GM19463 (cell line): Measurements from ENCODE around the gene MCOLN2.
"Not testable (repeated sequence)": the region's sequence is repeated elsewhere in the genome, so short reads cannot be mapped to it uniquely, and the experiment has no call there.

Experiments
- ATAC-seq: cut with Tn5 transposase; IDR thresholded peaks from one replicate; pipeline ENCODE4 v1.9.1; 2021; ENCODE audit warnings: mild to moderate bottlenecking, moderate library complexity; ENCODE audit not compliant: unreplicated experiment

MCOLN2 gene

DNA sequence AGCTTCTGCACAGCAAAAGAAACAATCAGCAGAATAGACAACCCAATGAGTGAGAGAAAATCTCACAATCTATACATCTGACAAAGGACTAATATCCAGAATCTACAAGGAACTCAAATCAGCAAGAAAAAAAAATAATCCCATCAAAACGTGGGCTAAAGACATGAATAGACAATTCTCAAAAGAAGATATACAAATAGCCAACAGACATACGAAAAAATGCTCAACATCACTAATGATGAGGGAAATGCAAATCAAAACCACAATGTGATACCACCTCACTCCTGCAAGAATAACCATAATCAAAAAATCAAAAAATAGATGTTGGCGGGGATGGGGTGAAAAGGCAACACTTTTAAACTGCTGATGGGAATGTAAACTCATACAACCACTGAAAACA is 10.4 kb downstream of the MCOLN2 start:
- not testable (repeated sequence) for ATAC-seq

DNA sequence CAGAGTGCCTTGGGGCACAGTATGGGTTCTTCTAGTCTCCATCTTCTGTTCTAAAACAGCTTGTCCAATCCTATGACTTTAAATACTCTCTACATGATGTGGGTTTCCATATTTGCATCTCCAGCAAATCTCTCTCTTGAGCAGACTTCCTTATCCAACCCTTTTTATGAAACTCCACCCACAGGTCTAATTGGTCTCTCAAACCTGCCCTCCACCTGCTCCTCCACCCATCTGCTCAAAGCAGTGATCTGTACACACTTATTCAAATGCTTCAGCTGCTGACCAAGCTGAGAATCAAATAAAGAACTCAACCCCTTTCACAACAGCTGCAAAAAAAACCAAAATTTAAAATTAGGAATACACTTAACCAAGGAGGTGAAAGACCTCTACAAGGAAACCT is 11.5 kb downstream of the MCOLN2 start:
- no peak for ATAC-seq

DNA sequence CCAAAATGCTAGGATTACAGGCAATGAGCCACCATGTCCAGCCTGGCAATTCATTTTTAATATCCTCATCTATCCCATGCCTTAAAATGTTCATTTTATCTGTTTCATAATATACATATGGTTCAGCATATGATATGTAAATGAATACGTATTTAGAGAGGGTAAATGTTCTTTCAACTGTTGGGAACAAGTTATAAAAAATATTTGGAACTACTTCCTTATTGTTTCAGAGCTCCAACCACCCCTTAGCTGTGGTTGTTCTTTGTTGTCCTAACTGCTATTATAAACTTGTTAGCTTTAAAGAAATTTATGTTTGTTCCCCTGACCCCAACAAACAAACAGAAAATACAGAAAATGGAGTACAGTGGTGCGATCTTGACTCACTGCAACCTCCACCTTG is 14.5 kb downstream of the MCOLN2 start:
- ATAC-seq = no peak

DNA sequence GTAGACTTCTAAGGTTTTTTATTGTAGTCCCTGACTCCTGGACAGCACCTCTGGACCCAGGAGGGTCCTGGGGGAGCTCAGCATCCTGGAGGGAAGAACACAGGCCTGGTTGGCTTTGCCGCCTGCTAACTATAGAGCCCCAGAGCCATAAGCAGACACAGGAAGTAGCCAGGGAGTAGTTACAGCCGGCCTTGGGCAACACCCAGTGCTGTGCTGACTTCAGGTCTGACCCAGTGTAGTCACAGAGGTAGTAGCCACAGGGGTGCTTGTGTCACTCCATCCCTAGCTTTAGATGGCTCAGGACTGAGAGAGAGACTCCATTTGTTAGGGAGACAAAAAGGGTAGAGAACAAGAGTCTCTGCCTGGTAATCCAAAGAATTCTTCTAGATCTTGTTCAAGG is 21.9 kb downstream of the MCOLN2 start:
- ATAC-seq = no peak

DNA sequence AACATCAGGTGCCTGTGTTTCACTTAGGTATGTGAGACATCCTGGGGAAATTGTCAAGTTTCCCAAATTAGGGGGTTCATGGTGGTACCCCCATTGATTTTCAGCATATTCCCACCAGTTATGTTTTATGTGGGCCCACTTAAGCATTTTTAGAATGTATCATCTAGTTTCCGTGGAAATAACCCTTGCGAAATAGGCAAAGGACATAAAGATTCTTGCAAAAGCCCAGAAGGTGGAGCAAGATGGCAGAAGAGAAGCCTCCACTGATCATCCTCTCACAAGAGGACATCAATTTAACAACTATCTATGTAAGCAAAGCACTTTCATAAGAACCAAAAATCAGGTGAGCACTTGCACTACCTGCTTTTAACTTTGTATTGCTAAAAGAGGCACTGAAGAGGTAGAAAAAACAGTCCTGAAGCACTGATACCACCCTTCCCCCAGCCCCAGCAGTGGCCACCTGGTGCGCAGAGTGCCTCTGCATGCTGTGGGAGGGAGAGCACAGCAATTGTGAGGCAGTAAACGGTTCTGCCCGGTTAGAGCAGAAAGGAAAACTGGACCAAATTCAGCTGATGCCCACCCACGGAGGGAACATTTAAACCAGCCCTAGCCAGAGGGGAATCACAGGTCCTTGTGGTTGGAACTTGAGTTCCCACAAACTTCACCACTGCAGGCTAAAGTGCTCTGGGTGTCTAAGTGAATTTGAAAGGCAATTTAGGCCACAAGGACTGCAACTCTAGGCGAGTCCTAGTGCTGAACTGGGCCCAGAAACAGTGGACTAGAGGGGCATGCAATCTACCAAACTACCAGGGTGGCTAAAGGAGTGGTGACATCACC is 23.2 kb downstream of the MCOLN2 start:
- ATAC-seq = peak; percentile 36

DNA sequence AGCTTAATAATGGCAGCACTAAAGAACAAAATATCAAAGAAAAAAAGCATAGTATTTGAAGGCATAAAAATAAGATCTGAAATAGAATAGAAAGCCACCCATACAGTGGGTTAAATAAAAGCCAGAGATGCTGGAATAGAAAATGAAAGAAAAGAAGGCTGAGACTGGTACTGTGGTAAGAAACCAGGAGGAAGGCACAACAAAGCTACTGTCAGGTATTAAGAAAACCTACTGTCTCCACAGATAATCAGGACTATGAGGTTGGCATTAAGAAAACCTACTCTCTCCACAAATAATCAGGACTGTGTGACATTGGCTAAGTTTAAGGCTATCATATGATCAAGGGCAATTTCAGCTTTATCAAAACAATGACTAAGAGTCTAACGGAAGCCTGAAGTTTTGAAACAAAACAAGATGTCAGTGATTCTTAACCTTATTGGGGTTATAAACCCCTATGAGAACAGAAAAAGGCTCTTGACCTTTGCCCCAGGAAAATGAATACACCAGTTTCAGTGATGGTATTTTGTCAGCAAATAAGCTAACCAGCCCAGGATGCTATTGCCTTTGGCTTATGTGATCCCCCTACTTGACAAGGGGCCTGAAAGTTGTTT is 24.4 kb downstream of the MCOLN2 start:
- peak; percentile 19 for ATAC-seq

DNA sequence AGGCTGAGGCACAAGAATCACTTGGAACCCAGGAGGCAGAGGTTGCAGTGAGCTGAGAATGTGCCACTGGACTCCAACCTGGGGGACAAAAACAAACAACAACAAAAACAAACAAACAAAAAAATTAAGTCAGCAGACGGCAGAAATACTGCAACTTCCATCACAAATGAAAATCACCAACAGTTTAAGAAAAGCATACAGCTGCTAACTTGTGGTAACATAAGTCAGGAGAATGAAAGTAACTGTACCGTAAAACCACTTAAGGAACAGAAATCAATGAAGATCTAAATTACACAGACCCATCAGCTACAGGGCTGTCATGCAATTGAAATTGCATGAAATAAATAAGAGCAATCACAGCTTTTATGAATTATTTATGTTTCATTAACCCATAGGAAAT is 25.0 kb downstream of the MCOLN2 start:
- peak; percentile 21 for ATAC-seq

DNA sequence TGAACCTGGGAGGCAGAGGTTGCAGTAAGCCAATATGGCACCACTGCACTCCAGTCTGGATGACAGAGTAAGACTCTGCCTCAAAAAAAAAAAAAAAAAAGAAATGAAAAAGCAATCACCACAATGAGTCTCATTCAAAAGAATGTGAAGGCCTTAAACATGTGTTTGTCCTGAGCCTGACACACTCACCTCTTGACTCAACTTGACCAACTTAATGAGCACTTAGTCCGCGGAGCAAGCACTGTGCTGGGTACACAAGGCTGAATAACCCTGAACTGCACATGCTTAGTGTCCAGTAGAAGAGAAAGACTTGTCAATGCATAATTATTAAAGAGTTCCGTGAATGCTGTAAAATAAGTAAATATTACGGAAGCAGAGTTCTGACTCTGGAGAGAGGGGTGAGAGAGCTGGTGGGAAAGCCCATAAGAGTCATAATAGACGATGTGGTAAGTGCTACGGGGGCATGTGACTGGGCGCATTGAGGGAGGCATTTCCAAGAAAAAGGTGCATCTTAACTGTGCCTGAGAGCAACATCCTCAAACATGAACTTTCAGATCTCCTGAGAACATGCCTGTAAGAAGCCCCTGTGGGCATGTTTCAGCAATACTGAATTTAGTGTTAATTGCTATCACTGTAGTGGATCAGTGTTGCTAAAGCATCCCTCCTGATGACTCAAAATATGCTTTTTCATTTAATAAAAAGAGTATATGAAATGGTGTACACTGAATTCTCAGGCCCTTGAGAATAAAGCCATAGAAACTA is 27.2 kb downstream of the MCOLN2 start:
- peak; percentile 46 for ATAC-seq

DNA sequence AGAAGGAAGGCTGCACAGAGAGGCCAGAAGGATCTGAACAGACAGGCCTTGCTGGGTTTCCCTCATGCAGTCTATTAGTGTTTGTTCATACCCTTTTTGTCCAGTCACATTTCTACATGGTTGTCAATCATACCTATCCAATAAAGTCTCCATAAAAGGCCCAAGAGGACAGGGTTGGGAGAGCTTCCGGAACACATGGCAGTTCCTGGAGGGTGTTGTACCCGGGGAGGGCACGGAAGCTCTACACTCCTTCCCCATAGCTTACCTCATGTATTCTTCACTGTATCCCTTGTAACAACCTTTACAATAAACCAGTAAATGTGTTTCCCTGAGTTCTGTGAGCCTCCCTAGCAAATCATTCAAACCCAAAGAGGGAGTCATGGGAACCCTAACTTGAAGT is 28.0 kb downstream of the MCOLN2 start:
- ATAC-seq = no peak

DNA sequence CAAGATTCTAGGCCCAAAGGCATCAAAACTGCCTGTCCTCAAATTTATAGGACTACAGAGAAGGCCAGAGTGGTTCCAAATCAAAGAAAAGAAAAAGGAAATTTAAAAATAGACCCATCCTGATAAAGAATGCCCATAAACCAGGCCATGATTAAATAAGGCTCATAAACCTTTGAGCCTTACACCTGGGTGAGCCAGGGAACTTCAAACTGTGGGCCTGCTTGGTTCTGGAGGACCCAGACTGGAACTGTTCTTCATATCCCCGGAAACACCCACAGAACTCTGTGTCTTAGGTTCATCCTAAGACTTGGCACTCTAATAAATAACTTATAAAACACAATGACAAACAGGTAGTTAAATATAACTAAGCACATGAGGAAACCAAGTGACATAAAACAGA is 28.8 kb downstream of the MCOLN2 start:
- ATAC-seq = no peak

DNA sequence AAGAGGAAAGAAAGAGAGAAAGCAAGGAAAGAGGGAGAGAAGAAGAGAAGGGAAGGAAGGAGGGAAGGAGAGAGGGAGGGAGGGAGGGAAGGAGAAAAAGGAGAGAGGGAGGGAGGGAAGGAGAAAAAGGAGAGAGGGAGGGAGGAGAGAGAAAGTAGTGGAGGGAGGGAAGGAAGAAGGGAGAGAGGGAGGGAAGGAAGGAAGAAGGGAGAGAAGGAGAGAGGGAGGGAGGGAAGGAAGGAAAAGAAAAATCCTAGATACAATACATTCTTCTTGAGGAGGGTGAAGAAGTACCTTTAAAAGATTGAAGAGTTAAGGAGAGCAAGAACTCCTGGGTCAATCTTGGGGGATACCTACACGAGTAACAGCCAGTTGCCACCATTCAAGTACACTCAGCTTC is 29.2 kb downstream of the MCOLN2 start:
- no peak for ATAC-seq

DNA sequence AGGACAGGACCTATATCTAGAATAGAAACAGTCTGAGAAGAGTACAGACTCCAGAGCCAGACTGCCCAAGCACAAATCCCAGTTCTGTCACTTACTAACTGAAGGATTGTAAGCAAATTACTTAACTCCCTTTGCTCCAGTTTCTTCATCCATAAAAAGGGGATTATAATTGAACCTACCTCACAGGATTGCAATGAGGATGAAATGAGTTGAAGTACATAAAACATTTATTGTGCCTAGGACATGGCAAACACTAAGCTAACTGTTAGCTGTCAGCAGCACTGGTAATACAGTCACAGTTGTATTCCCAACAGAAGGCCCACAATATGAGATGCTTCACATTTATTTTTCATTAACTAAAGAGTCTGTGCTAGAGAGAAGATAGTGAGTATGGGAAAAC is 33.9 kb downstream of the MCOLN2 start:
- ATAC-seq = no peak

DNA sequence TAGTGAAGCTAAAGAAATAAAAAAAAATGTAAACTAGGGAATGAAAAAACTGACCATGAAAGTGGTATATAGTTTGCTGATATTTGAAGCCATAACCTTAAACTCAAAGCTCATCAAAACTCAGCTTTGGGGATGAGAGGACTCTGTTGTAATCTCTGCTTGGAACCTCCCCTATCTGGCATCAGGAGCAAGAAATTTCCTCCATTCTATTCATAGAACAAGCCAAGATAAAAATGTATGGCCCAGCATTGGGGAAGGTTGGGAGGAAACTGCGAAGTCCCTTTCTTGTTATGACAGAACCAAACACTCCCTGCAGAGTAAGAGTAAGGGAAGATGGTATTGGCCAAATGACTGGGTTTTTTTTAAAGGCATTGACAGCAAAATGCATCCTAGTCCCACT is 35.6 kb downstream of the MCOLN2 start:
- ATAC-seq = no peak

DNA sequence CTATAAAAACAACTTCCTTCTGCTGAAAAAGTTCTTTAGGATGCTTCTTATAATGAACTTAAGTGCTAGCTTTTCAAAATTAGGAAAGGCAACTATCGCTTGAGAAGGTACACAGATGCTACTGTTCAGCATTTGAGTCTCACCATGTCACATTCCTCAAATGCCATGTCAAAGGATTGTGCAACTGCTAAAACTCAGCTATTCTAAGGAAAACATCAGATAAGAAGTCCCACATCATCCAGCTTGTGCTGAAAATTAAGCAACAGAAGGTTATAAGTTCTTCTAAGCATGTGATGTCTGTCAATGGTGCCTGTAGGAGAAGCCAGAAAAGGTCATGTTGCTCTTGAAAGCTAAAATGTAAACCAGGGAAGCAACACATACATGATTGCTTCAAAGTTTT is 36.5 kb downstream of the MCOLN2 start:
- ATAC-seq = no peak

DNA sequence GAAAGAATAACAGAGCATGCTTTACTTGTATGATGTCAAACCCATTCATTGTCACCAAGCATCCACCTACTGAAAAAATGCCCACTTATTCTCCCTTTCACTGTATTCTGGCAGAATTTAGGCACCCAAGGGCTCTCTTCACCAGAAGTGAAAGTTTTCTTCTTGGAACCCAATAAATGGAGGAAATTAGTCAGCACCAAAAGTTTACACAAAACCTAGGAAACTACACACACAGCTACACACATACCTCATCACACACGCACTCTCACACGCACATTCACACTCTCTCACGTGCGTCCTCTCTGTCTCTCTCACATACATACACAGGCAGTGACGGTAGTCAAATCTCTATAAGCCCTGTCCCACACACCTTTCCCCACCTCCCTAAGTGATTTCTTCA is 37.6 kb downstream of the MCOLN2 start:
- peak; percentile 81 for ATAC-seq

DNA sequence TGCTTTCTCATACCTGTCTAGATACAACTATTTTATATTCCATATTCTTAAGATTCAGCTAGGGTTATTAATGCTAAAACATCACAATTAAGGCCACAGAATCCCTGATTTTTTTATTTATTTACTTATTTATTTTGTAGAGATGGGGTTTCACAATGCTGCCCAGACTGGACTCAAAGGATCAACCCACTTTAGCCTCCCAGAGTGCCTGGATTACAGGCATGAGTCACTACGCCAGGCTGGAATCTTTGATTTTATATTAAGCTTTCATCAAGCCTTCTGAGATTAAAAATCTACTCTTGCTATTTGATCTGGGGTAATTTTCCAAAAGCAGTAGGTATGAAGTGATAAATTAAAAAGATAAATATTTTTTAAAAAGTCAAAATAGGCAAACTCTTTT is 38.9 kb downstream of the MCOLN2 start:
- no peak for ATAC-seq

DNA sequence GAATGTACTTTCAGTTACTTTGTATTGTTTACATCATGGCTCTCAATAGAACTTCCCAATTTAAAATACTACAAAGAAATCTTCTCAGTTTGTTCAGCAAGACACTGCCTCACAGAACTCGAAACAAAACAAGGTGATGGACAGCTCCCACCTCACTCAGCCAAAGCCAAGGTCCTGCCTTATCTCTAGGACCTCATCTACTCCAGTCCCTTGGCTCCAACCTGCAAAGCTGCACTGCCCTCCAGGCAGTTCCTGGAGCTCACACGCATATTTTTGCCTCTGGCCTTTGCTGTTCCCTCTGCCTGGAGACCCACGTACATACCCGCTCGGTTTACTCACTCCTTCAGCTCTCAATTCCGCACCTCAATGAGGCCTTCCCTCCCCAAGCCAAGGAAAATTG is 40.3 kb downstream of the MCOLN2 start:
- ATAC-seq = no peak

DNA sequence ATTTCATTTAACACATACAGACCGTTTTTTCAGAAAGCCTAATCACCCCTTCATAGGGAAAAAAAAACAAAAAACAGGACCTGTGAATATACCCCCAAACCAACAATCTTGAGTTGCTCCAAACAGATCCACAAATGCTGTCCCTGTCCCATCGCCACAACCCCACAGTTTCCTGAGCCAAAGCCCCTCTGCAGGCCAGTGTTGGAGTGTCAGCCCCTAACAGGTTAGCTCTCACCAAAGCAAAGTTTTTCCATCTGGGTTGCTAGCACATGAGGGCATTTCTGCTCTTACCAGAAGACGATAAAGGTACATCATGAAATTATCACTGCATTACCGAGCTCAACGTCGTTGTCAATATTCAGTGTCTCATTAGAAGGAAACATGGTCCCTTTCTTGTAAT is 40.8 kb downstream of the MCOLN2 start:
- ATAC-seq = no peak

DNA sequence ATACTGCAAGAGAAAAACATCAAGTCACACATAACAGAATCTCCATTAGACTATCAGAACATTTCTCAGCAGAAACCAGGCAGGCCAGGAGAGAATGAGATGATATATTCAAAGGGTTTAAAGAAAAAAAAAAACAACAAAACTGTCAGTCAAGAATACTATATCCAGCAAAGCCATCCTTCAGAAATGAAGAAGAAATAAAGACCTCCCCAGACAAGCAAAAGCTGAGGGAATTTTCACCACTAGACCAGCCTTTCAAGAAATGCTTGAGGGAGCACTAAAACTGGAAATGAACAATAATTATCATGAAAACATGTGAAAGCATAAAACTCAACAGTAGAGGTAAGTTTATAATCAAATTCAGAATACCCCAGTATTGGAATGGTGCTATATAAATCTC is 47.2 kb downstream of the MCOLN2 start:
- ATAC-seq = no peak

DNA sequence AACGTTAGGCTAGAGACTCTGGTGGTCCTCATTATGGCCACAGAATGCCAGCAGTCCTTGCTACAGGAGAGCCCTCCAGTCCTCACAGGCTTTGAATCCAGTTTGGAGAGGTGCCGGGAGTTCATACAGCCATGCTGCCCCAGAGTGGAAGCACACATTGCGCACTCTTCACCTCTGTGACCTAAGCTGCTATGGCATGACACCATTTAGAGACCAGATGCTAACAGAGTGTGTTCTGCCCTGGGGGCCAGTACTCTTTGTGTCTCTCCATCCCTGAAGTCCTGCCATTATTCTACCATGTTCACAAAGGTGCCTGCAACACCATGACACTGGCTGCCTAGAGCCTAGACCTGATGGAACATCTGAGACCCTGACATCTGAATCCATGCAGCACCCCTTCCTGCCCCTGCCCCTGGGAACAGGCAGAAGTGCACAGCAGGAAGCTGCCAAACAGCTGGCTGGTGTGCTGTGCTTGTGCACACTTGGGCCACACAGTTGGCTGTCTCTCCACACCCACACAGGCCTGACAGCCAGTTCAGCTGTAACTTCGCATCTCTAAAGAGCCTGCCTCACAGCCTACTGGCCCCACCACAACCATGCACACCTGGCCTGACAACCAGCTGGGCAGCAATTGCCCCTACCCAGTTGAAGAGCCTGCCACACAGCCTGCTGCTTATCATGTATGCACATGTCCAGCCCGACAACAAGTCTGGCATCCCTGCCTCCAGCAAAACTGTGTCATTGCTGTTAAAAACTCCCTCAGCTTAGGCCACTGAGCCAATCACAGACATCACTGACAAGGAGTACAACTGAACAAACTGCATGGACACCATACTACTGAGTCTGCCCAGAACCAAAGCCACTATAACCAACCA is 49.1 kb downstream of the MCOLN2 start:
- ATAC-seq = no peak

DNA sequence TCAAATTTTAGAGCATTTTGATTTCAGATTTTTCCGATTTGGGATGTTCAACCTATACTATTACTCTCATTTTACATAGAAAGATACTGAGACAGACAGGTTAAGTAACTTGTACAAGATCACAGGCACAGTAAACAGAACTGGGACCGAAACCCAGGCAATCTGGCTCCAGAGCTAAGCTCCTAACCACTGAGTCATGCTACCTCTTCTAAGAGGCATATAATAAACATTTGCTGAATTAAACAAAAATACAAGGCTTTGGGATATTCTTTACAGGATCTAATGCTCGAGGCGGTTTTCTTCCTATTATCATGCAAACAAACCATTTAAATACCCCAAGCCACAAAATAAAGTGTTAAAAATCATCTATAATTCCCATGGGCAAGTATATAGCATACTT is 50.3 kb downstream of the MCOLN2 start:
- ATAC-seq = no peak
